Measurements from ENCODE around the gene ANLN.

The ANLN gene

DNA sequence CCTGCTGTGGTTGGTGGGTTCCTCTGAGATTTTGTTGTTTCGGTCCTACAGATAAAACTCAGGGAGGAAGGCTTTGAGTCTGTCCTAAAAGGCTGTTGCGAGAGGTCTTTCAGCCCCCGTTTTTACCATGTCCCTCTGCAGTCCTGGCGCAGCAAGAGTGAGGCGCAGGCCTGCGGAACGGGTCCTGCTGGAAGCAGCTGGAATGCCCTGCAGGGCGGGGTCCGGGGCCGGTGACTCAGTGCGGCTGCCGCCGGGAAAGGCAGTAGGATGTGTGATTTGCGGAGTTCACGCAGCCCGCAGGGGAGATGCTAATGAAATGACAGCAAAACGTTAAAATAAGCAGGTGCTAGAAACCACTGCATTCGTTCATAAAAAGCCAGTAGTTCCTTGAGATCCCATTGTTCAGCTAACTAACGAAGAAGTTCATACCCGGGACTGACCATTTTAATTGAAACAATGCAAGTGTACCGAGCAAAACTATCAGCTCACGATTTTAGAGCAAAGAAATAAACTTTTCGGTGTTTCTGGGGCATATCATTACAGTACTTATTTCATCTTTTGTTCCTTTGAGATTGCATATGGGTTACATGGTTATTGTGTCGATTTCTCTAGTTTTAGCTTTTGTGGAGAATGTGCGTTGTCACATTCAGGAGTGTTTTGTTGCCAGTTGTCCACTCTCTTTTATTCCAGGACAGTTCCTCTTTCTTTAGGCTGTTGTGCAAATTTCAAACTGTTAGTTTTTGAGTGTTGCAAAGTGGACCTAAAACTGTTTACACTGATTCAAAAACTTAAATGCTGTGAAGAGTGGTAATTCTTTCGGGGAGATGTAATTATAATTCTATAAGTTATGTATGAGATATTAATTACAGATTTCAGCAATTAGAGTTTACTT lies 783 bp downstream of the ANLN start (continued):
- TF ChIP-seq SP3 (tag by site-specific recombination; IDR thresholded peaks at IDR 0.05): peak; percentile 11; the same call in 1 of the 2 replicates
- TF ChIP-seq SP2 (tag by site-specific recombination; IDR thresholded peaks at IDR 0.05): peak; percentile 13; the same call in 1 of the 2 replicates
- TF ChIP-seq, protein P1, sequence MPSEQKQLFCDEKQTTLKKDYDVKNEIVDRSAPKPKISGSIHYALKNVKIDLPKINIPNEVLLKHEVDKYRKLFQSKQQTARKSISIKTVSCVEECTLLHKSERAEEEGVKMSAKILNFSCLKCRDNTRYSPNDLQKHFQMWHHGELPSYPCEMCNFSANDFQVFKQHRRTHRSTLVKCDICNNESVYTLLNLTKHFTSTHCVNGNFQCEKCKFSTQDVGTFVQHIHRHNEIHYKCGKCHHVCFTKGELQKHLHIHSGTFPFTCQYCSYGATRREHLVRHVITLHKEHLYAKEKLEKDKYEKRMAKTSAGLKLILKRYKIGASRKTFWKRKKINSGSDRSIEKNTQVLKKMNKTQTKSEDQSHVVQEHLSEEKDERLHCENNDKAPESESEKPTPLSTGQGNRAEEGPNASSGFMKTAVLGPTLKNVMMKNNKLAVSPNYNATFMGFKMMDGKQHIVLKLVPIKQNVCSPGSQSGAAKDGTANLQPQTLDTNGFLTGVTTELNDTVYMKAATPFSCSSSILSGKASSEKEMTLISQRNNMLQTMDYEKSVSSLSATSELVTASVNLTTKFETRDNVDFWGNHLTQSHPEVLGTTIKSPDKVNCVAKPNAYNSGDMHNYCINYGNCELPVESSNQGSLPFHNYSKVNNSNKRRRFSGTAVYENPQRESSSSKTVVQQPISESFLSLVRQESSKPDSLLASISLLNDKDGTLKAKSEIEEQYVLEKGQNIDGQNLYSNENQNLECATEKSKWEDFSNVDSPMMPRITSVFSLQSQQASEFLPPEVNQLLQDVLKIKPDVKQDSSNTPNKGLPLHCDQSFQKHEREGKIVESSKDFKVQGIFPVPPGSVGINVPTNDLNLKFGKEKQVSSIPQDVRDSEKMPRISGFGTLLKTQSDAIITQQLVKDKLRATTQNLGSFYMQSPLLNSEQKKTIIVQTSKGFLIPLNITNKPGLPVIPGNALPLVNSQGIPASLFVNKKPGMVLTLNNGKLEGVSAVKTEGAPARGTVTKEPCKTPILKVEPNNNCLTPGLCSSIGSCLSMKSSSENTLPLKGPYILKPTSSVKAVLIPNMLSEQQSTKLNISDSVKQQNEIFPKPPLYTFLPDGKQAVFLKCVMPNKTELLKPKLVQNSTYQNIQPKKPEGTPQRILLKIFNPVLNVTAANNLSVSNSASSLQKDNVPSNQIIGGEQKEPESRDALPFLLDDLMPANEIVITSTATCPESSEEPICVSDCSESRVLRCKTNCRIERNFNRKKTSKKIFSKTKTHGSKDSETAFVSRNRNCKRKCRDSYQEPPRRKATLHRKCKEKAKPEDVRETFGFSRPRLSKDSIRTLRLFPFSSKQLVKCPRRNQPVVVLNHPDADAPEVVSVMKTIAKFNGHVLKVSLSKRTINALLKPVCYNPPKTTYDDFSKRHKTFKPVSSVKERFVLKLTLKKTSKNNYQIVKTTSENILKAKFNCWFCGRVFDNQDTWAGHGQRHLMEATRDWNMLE (tag by site-specific recombination; conservative IDR thresholded peaks at IDR 0.05; ENCODE audit: low read depth): no peak
- peak; percentile 43; the same call in 1 of the 2 replicates for TF ChIP-seq ZNF76 (tag by site-specific recombination; IDR thresholded peaks at IDR 0.05; ENCODE audit: borderline replicate concordance, low read depth)
- no peak for TF ChIP-seq ZNF157 (tag by site-specific recombination; IDR thresholded peaks at IDR 0.05)
- peak; percentile 11; the same call in 1 of the 2 replicates for TF ChIP-seq ZFP37 (tag by site-specific recombination; IDR thresholded peaks at IDR 0.05)
- TF ChIP-seq ZNF623 (tag by site-specific recombination; IDR thresholded peaks at IDR 0.05): no peak
- TF ChIP-seq, protein P2, sequence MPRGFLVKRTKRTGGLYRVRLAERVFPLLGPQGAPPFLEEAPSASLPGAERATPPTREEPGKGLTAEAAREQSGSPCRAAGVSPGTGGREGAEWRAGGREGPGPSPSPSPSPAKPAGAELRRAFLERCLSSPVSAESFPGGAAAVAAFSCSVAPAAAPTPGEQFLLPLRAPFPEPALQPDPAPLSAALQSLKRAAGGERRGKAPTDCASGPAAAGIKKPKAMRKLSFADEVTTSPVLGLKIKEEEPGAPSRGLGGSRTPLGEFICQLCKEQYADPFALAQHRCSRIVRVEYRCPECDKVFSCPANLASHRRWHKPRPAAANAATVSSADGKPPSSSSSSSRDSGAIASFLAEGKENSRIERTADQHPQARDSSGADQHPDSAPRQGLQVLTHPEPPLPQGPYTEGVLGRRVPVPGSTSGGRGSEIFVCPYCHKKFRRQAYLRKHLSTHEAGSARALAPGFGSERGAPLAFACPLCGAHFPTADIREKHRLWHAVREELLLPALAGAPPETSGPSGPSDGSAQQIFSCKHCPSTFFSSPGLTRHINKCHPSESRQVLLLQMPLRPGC (tag by site-specific recombination; IDR thresholded peaks at IDR 0.05): no peak
- TF ChIP-seq ZEB2 (tag by site-specific recombination; IDR thresholded peaks at IDR 0.05): peak; percentile 52; the same call in 1 of the 2 replicates
- TF ChIP-seq, protein P3, sequence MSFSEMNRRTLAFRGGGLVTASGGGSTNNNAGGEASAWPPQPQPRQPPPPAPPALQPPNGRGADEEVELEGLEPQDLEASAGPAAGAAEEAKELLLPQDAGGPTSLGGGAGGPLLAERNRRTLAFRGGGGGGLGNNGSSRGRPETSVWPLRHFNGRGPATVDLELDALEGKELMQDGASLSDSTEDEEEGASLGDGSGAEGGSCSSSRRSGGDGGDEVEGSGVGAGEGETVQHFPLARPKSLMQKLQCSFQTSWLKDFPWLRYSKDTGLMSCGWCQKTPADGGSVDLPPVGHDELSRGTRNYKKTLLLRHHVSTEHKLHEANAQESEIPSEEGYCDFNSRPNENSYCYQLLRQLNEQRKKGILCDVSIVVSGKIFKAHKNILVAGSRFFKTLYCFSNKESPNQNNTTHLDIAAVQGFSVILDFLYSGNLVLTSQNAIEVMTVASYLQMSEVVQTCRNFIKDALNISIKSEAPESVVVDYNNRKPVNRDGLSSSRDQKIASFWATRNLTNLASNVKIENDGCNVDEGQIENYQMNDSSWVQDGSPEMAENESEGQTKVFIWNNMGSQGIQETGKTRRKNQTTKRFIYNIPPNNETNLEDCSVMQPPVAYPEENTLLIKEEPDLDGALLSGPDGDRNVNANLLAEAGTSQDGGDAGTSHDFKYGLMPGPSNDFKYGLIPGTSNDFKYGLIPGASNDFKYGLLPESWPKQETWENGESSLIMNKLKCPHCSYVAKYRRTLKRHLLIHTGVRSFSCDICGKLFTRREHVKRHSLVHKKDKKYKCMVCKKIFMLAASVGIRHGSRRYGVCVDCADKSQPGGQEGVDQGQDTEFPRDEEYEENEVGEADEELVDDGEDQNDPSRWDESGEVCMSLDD (tag by site-specific recombination; IDR thresholded peaks at IDR 0.05): peak; percentile 67; the same call in 1 of the 2 replicates
- no peak for TF ChIP-seq PRDM1 (tag by site-specific recombination; IDR thresholded peaks at IDR 0.05)
- TF ChIP-seq ZBTB8A (tag by site-specific recombination; IDR thresholded peaks at IDR 0.05): 0 out of 2 replicates have a peak, but pooled peaks have one; percentile 23
- peak; percentile 42; the same call in 1 of the 2 replicates for TF ChIP-seq ZNF600 (tag by site-specific recombination; IDR thresholded peaks at IDR 0.05)
- no peak for TF ChIP-seq ZNF473 (tag by site-specific recombination; IDR thresholded peaks at IDR 0.05)
- TF ChIP-seq ZNF324 (tag by site-specific recombination; IDR thresholded peaks at IDR 0.05): no peak; the same call in 1 of the 2 replicates
- TF ChIP-seq, protein P4, sequence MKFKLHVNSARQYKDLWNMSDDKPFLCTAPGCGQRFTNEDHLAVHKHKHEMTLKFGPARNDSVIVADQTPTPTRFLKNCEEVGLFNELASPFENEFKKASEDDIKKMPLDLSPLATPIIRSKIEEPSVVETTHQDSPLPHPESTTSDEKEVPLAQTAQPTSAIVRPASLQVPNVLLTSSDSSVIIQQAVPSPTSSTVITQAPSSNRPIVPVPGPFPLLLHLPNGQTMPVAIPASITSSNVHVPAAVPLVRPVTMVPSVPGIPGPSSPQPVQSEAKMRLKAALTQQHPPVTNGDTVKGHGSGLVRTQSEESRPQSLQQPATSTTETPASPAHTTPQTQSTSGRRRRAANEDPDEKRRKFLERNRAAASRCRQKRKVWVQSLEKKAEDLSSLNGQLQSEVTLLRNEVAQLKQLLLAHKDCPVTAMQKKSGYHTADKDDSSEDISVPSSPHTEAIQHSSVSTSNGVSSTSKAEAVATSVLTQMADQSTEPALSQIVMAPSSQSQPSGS (tag by site-specific recombination; IDR thresholded peaks at IDR 0.05; ENCODE audit: low read depth): no peak
- no peak for TF ChIP-seq BCL11A (tag by site-specific recombination; IDR thresholded peaks at IDR 0.05; ENCODE audit: low read depth)
- no peak for TF ChIP-seq YY1 (tag by site-specific recombination; IDR thresholded peaks at IDR 0.05)
- TF ChIP-seq ZNF404 (tag by site-specific recombination; IDR thresholded peaks at IDR 0.05): no peak
- no peak for TF ChIP-seq ZNF354C (tag by site-specific recombination; IDR thresholded peaks at IDR 0.05; ENCODE audit: borderline replicate concordance, low read depth)
- TF ChIP-seq ZNF138 (tag by site-specific recombination; IDR thresholded peaks at IDR 0.05; ENCODE audit: borderline replicate concordance): no peak
- TF ChIP-seq TRIM28 (IDR thresholded peaks at IDR 0.05; ENCODE audit: borderline replicate concordance, low read length): no peak
- no peak for TF ChIP-seq ZNF248 (tag by site-specific recombination; IDR thresholded peaks at IDR 0.05)
- TF ChIP-seq, protein P5, sequence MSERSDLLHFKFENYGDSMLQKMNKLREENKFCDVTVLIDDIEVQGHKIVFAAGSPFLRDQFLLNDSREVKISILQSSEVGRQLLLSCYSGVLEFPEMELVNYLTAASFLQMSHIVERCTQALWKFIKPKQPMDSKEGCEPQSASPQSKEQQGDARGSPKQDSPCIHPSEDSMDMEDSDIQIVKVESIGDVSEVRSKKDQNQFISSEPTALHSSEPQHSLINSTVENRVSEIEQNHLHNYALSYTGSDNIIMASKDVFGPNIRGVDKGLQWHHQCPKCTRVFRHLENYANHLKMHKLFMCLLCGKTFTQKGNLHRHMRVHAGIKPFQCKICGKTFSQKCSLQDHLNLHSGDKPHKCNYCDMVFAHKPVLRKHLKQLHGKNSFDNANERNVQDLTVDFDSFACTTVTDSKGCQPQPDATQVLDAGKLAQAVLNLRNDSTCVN (tag by site-specific recombination; optimal IDR thresholded peaks at IDR 0.05): peak; percentile 46
- TF ChIP-seq ZNF433 (tag by site-specific recombination; IDR thresholded peaks at IDR 0.05; ENCODE audit: low read depth): no peak
- TF ChIP-seq, protein P6, sequence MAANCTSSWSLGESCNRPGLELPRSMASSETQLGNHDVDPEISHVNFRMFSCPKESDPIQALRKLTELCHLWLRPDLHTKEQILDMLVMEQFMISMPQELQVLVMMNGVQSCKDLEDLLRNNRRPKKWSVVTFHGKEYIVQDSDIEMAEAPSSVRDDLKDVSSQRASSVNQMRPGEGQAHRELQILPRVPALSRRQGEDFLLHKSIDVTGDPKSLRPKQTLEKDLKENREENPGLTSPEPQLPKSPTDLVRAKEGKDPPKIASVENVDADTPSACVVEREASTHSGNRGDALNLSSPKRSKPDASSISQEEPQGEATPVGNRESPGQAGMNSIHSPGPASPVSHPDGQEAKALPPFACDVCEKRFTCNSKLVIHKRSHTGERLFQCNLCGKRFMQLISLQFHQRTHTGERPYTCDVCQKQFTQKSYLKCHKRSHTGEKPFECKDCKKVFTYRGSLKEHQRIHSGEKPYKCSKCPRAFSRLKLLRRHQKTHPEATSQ (tag by site-specific recombination; IDR thresholded peaks at IDR 0.05): no peak

Measured in HEK293 (cell line).